Sigmoid colon (tissue), 7 donors: Measurements from ENCODE around the gene BZW2. TPM values are rescaled to one million over a fixed set of nuclear protein-coding genes. Genes with fewer than 3 reads are reported as not detected.

Experiments used
- DNase-seq: peaks from one replicate; pipeline ENCODE4 v3.0.0-alpha.2; 2019
- H3K27ac ChIP-seq, 4 donors: fragments of 200-600 bp; sonication (generic); one replicate each; pipeline ENCODE4 v1.5.1; 2016 to 2019; ENCODE audit warnings: mild to moderate bottlenecking in 1 of 4
- H3K27me3 ChIP-seq, 3 donors: fragments of 200-600 bp; sonication (generic); one replicate each; pipeline ENCODE4 v1.5.1; 2019; ENCODE audit warnings: mild to moderate bottlenecking in 1 of 3
- H3K36me3 ChIP-seq, 4 donors: fragments of 200-600 bp; sonication (generic); one replicate each; pipeline ENCODE4 v1.5.1; 2016 to 2019
- H3K4me1 ChIP-seq, 4 donors: fragments of 200-600 bp; sonication (generic); one replicate each; pipeline ENCODE4 v1.5.1; 2017 to 2019
- H3K4me3 ChIP-seq, 4 donors: fragments of 200-600 bp; sonication (generic); one replicate each; pipeline ENCODE4 v1.5.1; 2017 to 2019; ENCODE audit warnings: mild to moderate bottlenecking in 2 of 4, moderate library complexity in 1 of 4
- H3K9me3 ChIP-seq, 4 donors: fragments of 200-600 bp in 3 of 4; sonication (generic) in 3 of 4; one replicate each; pipeline versions ENCODE4 v1.5.1 to v1.6.1; 2013 to 2019
- EP300 ChIP-seq, 4 donors: sonication (generic); formaldehyde crosslinking; IDR thresholded peaks; one replicate each; pipeline ENCODE4 v1.6.1; 2017; ENCODE audit warnings: antibody characterized with exemption in 4 of 4
- POLR2A ChIP-seq, 2 donors: fragments of 450-650 bp; IDR thresholded peaks; one replicate each; pipeline ENCODE4 v1.6.1; 2016; ENCODE audit warnings: antibody characterized with exemption in 2 of 2, mild to moderate bottlenecking in 2 of 2, moderate library complexity in 2 of 2
- POLR2AphosphoS5 ChIP-seq, 4 donors: sonication (generic); formaldehyde crosslinking; IDR thresholded peaks; one replicate each; pipeline ENCODE4 v1.6.1; 2017; ENCODE audit warnings: antibody characterized with exemption in 4 of 4
- WGBS, 2 donors: extraction: QIAGEN DNeasy Blood & Tissue Kit; methylation state at CpG; one replicate each; pipeline ENCODE4 v1.1.7; 2013; 5-methylcytosine and 5-hydroxymethylcytosine counted together
- intact Hi-C: fragments of 100-400 bp; cut with DNase I; formaldehyde crosslinking; loops from one replicate; pipeline ENCODE4 v1.15.1; 2023
- polyA plus RNA-seq, 3 donors: library from polyadenylated mRNA; stranded (reverse); fragments of 200-250 nt; gene quantifications; one replicate each; pipeline ENCODE4 v1.2.3, GENCODE V29; 2013
- total RNA-seq, 4 donors: library from RNA; depleted of rRNA; stranded (reverse); fragments of >200 nt; gene quantifications; one replicate each; pipeline ENCODE4 v1.1.0, GENCODE V29; 2016
- TF ChIP-seq, protein P1 (sequence below), 4 experiments: fragments of 450-650 bp in 3 of 4; fragments of 200-600 bp in 1 of 4; IDR thresholded peaks; one replicate each; pipeline ENCODE4 v1.5.1; 2016 to 2019; ENCODE audit warnings: antibody characterized with exemption in 4 of 4, mild to moderate bottlenecking in 3 of 4, moderate library complexity in 2 of 4
- donor health status: healthy with polysubstance abuse.
- donor health status: Bipolar disorder and iron deficiency.
- donor health status: healthy.

Gene BZW2
- total and polyA plus RNA-seq, 7 donors: 49.7 to 70.7 (median 63.8) TPM

DNA sequence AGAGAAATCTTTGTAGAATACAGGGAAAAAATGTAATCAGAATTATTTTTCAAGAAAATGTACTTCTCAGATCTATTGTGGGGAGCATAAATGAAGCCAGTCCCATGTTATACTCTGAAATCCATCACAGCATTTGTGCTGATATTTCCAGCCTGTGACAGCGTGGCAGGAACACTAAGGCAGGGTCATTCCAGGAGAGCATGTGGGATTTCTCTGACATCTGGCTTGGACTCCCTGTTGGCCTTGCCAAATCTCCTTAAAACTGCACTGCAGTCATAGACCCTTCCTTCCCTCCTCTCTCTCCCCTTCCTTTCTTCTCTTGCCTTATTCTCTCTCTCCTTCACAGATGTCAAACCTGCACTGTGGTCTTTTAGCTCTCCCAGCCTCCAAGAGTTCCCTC, 101.1 kb downstream of the BZW2 start:
- Histone ChIP-seq H3K4me3 (no peak overlapping the region), H3K9me3 (no peaks in the 10 kb centered on the region), H3K36me3 (no peaks in the 10 kb centered on the region), H3K27ac (no peak overlapping the region), H3K4me1 (peaks cover 0 to 11% (median 0%) of the 10 kb centered on the region in 4 donors), H3K27me3 (no peaks in the 10 kb centered on the region)
- 72 to 91% methylated on average over 1 of the region's 1 CpG for WGBS, 2 donors
- intact Hi-C loops: no loop called here
- TF ChIP-seq POLR2AphosphoS5 (IDR thresholded peaks at IDR 0.05): peak in 2 of 4 donors; percentile 50 to 60
- no peak for TF ChIP-seq EP300 (IDR thresholded peaks at IDR 0.05)
- TF ChIP-seq, protein P1, sequence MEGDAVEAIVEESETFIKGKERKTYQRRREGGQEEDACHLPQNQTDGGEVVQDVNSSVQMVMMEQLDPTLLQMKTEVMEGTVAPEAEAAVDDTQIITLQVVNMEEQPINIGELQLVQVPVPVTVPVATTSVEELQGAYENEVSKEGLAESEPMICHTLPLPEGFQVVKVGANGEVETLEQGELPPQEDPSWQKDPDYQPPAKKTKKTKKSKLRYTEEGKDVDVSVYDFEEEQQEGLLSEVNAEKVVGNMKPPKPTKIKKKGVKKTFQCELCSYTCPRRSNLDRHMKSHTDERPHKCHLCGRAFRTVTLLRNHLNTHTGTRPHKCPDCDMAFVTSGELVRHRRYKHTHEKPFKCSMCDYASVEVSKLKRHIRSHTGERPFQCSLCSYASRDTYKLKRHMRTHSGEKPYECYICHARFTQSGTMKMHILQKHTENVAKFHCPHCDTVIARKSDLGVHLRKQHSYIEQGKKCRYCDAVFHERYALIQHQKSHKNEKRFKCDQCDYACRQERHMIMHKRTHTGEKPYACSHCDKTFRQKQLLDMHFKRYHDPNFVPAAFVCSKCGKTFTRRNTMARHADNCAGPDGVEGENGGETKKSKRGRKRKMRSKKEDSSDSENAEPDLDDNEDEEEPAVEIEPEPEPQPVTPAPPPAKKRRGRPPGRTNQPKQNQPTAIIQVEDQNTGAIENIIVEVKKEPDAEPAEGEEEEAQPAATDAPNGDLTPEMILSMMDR (IDR thresholded peaks at IDR 0.05): no peak
- DNase-seq: no peak

DNA sequence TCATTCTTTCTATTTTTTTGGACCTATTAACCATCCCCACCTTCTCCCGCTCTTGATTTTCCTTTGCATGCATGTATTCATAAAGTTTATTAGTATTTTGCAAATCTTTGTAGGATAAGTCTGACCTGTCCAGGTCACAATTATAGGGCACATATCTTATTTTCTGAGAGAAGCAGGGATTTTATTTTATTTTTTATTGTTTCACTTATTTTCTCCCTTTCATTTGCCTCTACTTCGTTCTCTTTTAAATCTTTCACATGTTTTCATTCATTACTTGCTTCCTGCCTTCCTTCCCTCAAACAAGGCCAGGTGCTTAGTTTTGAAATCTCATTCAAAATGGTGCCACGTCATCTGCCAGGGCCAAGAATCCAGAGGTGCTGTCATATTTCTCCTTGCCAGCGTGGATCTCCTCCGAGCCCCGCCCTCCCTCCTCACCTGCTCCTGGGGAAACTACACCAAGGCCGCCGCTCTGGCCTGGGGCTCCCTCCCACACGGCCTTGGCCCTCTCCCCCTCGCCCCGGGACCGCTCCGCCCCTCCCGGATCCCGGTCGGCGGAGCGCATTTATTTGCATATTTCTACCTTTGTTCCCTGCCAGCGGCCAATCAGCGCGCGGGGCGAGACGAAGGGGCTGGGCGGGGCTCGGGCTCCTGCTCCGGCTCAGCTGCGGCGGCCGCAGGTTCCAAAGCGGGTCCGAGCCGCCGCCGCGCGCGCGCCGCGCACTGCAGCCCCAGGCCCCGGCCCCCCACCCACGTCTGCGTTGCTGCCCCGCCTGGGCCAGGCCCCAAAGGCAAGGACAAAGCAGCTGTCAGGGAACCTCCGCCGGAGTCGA, 107.3 kb downstream of the BZW2 start, which contains the start of gene TSPAN13:
Gene TSPAN13, plus strand, starts transcription at position 654 of the 830 bp plus-strand sequence. CDS start 213 bp downstream, outside the sequence.
- Histone ChIP-seq H3K27ac (peak within 1 kb of the TSS in 3 of 4 donors; percentile 28 to 46 (median 35)), H3K27me3 (peaks cover 0 to 14% (median 11%) of the 10 kb centered on the region in 3 donors), H3K4me3 (peak within 1 kb of the TSS; percentile 15 to 57 (median 52)), H3K4me1 (peaks cover 0 to 14% (median 10%) of the 10 kb centered on the region in 4 donors), H3K36me3 (no peaks in the 10 kb centered on the region), H3K9me3 (no peaks in the 10 kb centered on the region)
- 3 to 4% methylated on average over 48 of the region's 48 CpGs for WGBS, 2 donors
- TF ChIP-seq, protein P1 (IDR thresholded peaks at IDR 0.05): no peak
- TF ChIP-seq POLR2AphosphoS5 (IDR thresholded peaks at IDR 0.05) (no peak), POLR2A (IDR thresholded peaks at IDR 0.05) (no peak), EP300 (IDR thresholded peaks at IDR 0.05) (no peak)
- intact Hi-C loops: no loop called here
- DNase-seq: peak; percentile 66

DNA sequence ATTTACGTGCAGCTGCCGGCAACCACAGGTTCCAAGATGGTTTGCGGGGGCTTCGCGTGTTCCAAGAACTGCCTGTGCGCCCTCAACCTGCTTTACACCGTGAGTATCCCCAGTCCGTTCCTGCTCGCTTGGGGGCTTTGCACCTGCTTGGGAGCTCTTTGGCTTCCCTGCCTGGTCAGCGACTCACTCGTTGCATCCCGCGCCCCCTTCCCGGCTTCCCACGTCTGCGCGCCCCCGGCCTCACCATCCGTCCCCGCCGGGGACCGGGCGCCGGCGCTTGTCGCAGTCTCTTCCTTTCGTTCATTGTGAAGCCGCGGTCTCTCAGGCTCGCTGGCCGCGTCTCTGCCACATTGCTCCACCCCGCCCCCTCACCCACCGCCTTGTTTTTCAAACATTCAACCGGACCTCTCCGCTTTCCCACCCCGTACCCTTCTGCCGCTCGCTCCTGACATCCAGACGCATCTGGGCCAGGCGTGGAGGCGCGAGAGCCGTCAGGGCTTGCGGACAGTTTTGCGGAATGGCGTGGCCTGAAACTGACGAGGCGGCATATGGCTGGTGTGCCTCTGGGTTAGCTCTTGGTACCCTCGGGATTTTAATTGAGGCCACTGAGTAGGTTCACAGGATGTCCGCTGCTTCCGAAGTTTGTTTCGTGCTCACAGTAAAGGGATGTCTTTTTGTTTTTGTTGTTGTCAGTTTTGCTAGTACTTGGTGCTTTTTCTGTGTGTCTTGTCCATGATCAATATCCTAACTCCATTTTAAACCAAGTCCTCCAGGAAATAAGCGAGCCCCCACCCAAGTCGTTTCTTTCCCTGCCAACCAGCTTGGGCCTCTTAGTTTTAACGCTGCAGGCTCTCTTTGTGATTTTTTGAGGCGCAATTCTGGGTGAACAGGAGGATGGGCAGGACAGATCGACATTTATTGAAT, 108.2 kb downstream of the BZW2 start:
- DNase-seq: no peak
- Histone ChIP-seq H3K9me3 (no peaks in the 10 kb centered on the region), H3K27ac (peak overlapping the region in 3 of 4 donors; percentile 28 to 46 (median 35)), H3K36me3 (no peaks in the 10 kb centered on the region), H3K4me1 (peaks cover 0 to 14% (median 10%) of the 10 kb centered on the region in 4 donors), H3K4me3 (peak overlapping the region; percentile 15 to 57 (median 52)), H3K27me3 (peaks cover 0 to 14% (median 11%) of the 10 kb centered on the region in 3 donors)
- intact Hi-C loops: no loop called here
- TF ChIP-seq POLR2AphosphoS5 (IDR thresholded peaks at IDR 0.05): no peak
- TF ChIP-seq EP300 (IDR thresholded peaks at IDR 0.05): no peak
- TF ChIP-seq POLR2A (IDR thresholded peaks at IDR 0.05): no peak
- TF ChIP-seq, protein P1 (IDR thresholded peaks at IDR 0.05): no peak
- 2 to 5% methylated on average over 58 of the region's 58 CpGs for WGBS, 2 donors

DNA sequence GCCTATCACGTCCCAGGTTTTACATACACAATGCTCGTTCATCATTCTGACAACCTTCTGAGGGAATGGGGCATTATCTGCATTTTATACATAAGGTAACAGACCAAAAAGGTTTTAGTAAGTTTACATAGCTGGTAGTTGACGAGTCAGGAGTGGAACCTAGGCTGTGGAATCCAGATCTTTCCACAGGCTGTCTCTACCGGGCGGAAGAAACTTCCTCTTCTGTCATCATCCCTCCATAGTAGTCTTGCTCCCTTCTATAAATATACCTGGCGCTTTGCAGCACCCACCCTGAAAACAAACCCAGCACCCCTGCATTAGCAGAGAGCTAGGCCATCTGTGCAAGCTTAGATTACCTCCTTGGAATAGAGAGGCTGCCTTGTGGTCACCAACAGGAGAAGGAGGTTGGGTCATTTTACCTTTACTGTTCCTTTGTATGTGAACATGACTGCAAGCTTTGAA, 108.9 kb downstream of the BZW2 start:
- Histone ChIP-seq H3K4me1 (peaks cover 0 to 14% (median 10%) of the 10 kb centered on the region in 4 donors), H3K27ac (peak overlapping the region in 1 of 4 donors; percentile 46)
- TF ChIP-seq, protein P1 (IDR thresholded peaks at IDR 0.05): no peak
- no peak for TF ChIP-seq POLR2AphosphoS5 (IDR thresholded peaks at IDR 0.05)
- no peak for TF ChIP-seq POLR2A (IDR thresholded peaks at IDR 0.05)
- no peak for TF ChIP-seq EP300 (IDR thresholded peaks at IDR 0.05)

More for the DNA sequence above, 108.9 kb downstream of the BZW2 start:
- intact Hi-C loops: no loop called here
- Histone ChIP-seq H3K27me3 (peaks cover 0 to 14% (median 11%) of the 10 kb centered on the region in 3 donors), H3K9me3 (no peaks in the 10 kb centered on the region), H3K36me3 (no peaks in the 10 kb centered on the region), H3K4me3 (peak overlapping the region in 2 of 4 donors; percentile 57)
- no peak for DNase-seq
- WGBS, 2 donors: 19 to 43% methylated on average over 6 of the region's 6 CpGs
